Muscle of arm (tissue), 14 donors: ENCODE results near the gene OTUD7B. TPM values are rescaled to one million over a fixed set of nuclear protein-coding genes. Genes with fewer than 3 reads are reported as not detected.
"Not testable (repeated sequence)": the region's sequence is repeated elsewhere in the genome, so short reads cannot be mapped to it uniquely, and the experiment has no call there.

ENCODE experiments used
- DNase-seq: peaks from one replicate; pipeline ENCODE4 v3.0.0-alpha.2; 2013
- long read RNA-seq, 11 donors: transcript quantifications; one replicate each; lab custom pipeline, GENCODE V29; 2026
- polyA plus RNA-seq, 12 donors: library from polyadenylated mRNA; unstranded; fragments of 120-200 nt; gene quantifications; one replicate each; pipeline ENCODE4 v1.2.1, GENCODE V29; 2013; ENCODE audit not compliant: insufficient read length in 12 of 12

The OTUD7B gene
- polyA plus RNA-seq = 10 to 100 TPM in 11 of 12 donors, not detected in 1; 13.3 to 17.4 (median 15.4) TPM
- long read RNA-seq, donor 1 = 0 reads
- long read RNA-seq, donor 2 = 0 reads
- long read RNA-seq, donor 3 = 0 reads
- long read RNA-seq, donor 4 = 0 reads
- long read RNA-seq, donor 5, full-length matches to known transcripts = 1 of 1 reads
- long read RNA-seq, donor 5, partial matches to known transcripts = 0 of 1 reads
- long read RNA-seq, donor 5, other reads (novel, unspliced or antisense) = 0 of 1 reads
- long read RNA-seq, donor 6, full-length matches to known transcripts = 1 of 1 reads
- long read RNA-seq, donor 6, partial matches to known transcripts = 0 of 1 reads
- long read RNA-seq, donor 6, other reads (novel, unspliced or antisense) = 0 of 1 reads
- long read RNA-seq, donor 7, full-length matches to known transcripts = 1 of 1 reads
- long read RNA-seq, donor 7, partial matches to known transcripts = 0 of 1 reads
- long read RNA-seq, donor 7, other reads (novel, unspliced or antisense) = 0 of 1 reads
- long read RNA-seq, donor 8, full-length matches to known transcripts = 2 of 2 reads
- long read RNA-seq, donor 8, partial matches to known transcripts = 0 of 2 reads
- long read RNA-seq, donor 8, other reads (novel, unspliced or antisense) = 0 of 2 reads
- long read RNA-seq, donor 9 = 0 reads
- long read RNA-seq, donor 10, full-length matches to known transcripts = 3 of 12 reads
- long read RNA-seq, donor 10, partial matches to known transcripts = 9 of 12 reads
- long read RNA-seq, donor 10, other reads (novel, unspliced or antisense) = 0 of 12 reads
- long read RNA-seq, donor 11, full-length matches to known transcripts = 1 of 1 reads
- long read RNA-seq, donor 11, partial matches to known transcripts = 0 of 1 reads
- long read RNA-seq, donor 11, other reads (novel, unspliced or antisense) = 0 of 1 reads

DNA sequence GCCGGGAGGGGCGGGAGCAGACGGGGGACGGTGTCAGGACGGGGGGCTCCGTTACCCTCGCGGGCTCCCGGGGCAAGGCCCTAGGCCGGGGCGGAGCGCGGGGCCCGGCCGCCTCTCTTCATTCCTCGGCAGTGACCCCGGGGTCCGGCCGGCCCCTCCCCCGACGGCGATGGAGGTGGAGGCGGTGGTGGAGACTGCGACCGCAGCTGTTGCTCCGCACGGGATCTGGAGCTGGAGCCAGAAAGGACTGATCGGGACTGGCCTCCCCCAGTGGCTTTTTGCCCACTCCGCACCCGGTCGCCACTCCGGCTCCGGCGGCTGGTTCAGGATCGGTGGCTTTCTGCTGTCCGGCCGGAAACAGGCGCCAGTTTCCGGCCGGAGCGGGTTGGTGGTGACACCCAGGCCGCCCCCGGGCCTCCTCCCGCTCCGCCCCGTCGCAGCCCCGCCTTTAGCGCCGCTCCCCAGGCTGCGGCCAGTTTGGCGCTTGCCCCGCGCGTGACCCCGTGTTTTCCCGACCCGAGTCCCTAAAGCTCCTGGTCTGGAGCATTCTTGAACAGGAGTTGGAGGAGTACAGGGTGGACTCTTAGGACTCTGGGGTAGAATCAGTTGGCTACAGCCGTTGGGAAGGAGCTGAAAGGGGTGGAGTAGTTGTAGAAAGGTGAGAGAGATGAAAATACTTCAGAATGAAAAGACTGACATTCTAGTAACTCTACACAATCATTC, at the start of gene OTUD7B:
Gene OTUD7B (minus strand): TSS at position 334 of the 723 bp plus-strand sequence. CDS start 33,216 bp downstream, outside the sequence.
- DNase-seq = peak; percentile 92

DNA sequence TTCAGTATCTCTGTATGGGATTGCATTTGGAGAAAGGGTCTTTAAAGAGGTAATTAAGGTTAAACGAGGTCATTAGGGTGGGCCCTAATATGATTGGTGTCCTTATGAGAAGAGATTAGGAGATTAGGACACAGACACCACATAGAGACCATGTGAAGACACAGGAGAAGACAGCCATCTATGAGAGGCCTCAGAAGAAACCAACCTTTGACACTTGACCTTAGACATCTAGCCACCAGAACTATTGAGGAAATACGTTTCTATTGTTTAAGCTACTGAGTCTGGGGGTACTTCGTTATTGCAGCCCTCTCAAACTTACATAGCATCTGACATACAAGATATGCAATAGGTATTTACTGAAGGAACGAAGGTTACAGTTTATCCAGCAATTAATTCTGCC, 49.7 kb upstream of the OTUD7B start:
- no peak for DNase-seq

DNA sequence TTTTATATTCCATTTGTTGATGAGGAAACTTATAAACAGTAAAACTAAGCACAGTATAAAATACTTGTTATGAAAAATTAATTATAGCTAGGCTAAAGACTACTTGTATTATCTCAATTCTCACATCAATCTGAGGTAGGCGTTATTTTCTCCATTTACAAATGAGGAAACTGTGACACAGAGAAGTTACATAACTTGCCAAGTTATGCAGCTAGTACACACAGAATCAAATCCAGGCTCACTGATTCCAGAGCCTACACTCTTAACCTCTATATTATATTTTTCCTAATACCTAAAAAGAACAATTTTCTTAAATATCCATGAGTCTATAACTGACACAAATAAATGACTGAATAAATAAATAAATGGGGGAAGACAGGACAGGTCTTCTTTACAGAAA, 45.9 kb upstream of the OTUD7B start:
- DNase-seq = no peak

DNA sequence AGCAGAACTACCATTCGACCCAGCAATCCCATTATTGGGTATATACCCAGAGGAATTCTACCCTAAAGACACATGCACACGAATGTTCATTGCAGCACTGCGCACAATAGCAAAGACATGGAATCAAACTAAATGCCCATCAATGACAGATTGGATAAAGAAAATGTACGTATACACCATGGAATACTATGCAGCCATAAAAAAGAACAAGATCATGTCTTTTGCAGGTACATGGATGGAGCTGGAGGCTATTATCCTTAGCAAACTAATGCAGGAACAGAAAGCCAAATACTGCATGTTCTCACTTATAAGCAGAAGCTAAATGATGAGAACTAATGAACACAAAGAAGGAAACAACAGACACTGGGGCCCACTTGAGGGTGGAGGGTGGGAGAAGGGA, 45.0 kb upstream of the OTUD7B start:
- DNase-seq = not testable (repeated sequence)

- DNase-seq = no peak
Observed at GRCh38 chr1:150053926-150054325, 43.4 kb upstream of the OTUD7B start.

DNA sequence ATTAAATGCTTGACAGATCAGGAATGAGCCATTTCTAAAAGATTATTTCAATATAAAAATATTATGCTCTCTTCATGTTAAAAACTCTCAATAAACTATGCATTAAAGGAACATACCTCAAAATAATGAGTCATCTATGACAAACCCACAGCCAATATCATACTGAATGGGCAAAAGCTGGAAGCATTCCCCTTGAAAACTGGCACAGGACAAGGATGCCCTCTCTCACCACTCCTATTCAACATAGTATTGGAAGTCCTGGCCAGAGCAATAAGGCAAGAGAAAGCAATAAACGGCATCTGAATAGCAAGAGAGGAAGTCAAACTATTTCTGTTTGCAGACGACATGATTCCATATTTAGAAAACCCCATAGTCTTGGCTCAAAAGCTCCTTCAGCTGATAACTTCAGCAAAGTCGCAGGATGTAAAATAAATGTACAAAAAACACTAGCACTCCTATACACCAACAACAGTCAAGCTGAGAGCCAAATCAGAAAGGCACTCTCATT, 41.4 kb upstream of the OTUD7B start:
- DNase-seq = not testable (repeated sequence)

GRCh38 chr1:150051089-150051373, 40.5 kb upstream of the OTUD7B start:
- DNase-seq = no peak

- DNase-seq = no peak
Observed at GRCh38 chr1:150049926-150050325, 39.4 kb upstream of the OTUD7B start.

DNA sequence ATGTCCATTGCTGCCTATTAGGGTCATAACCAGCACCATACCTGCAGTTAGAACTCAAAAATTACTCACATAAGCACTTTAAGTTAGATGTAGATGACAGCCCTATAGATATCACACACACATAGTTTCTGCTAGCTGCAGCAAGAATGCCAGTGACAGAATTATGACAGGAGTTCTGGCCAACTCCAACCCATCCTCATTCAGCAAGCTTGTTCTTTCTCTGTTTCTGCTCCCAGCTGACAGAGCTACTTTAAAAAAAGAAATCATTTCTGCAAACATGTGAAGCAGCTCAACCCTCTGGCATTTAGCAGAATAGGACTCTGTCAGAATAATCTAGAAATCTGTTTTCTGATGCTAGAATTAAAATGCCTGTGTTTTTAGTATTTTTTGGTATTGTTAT, 23.8 kb upstream of the OTUD7B start:
- no peak for DNase-seq

GRCh38 chr1:150028322-150028721, 17.8 kb upstream of the OTUD7B start:
- no peak for DNase-seq

DNA sequence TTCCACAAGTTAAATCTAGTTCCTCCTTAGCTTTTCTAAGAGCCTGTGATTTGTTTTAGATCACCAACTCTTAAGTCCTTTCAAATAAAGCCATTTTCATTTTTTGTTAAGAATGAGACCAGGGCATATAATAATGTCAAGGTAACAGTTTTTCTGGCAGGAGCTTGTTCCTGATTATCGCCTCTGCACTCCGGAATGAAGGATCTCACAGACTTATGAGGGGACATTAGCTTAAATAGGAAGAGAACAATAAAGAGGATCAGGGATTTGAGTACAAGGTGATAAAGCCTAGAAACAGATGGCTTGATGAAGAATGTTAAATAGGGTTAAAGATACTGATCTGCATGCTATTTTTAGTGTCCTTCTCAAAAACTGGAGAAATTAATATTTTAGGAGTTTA, 13.6 kb upstream of the OTUD7B start:
- DNase-seq = no peak

DNA sequence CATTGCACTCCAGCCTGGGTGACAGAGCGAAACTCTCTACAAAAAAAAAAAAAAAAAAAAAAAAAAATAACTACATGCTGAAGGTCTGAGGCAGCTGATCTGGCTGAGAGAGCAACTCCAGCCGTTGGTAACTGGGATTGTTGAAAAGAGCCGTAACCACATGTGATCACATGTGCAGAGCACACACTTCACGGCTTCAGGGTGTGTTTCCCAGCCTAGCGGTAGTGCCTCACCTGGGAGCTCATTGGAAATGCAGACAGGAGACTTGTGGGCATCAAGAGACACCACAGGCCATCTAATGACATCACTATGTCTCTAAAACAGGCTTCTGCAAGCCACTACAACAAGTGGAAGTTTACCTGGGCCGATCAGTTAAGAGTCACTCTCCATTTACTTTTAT, 11.8 kb upstream of the OTUD7B start:
- no peak for DNase-seq

GRCh38 chr1:150021191-150021694, 10.7 kb upstream of the OTUD7B start:
- DNase-seq = no peak

DNA sequence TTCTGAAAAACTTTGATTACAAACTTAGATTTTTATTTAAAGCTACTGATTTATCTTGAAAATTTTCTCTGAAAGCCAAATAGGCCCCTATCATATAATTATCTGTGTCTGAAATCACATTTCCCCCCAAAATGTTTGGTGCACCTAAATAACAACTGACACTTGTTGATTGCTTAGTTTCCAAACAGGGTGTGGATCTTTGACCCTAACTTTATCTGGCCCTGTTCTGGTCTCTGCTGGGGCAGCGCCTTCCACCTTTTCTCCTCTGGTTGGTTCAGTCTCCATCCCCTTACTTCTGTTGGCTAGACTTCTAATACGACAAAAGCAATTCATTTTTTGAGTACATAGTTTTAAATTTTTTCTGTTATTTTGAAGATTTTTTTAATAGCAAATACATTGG, 10.2 kb upstream of the OTUD7B start:
- DNase-seq = no peak

DNA sequence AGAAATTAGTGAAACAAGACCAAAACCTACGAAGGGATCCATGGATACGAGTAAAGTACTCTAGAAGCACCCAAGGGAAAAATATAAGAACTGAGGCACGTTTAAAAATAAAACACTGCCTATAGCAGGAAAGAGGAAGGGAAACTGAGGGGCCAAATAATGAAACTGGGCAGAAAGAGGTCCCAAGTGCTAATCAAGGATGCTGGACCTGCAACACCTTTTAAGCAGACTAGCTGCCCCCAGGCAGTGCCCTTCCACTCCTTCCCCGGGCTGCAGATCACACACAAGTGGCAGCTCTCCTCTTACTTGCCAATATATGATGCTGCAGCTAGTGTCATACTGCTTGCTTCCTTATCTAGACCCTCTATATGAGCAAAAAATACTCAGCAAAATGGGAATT, 7.6 kb upstream of the OTUD7B start:
- no peak for DNase-seq

- DNase-seq = no peak
Observed at GRCh38 chr1:150017206-150017750, 6.8 kb upstream of the OTUD7B start.

DNA sequence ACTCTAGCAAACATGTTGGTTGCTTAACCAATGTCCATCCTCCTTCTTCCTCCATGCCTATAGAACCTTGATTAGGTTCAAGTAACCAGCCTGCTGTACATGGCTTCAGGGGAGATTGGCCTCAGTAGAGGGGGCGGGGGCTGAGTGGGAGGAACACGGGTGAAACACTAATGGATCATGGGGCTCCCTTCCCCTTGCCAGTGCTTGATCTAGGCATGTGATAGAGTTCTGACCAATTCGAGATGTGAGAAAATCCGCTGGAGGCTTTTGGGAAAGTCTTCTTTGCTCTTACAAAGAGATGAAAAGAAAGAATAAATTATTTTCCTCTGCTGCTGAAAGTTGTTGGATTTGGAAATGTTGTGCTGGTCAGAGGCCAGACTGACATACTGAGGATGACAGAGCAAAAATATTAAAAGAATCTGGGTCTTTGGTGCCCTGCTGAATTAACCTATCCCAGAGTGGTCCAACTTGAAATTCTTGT, 5.2 kb upstream of the OTUD7B start:
- no peak for DNase-seq

GRCh38 chr1:150012611-150013010, 2.1 kb upstream of the OTUD7B start:
- DNase-seq = no peak

GRCh38 chr1:150009604-150010392, 728 bp downstream of the OTUD7B start:
- peak; percentile 57 for DNase-seq

GRCh38 chr1:150008699-150009098, 1.8 kb downstream of the OTUD7B start:
- no peak for DNase-seq
